GM19025 (cell line): ENCODE measurements around the gene MKNK1.
A peak's percentile ranks its signal among the peaks of the same experiment; 100 is the strongest.

Experiments
- ATAC-seq: cut with Tn5 transposase; IDR thresholded peaks from one replicate; pipeline ENCODE4 v1.9.1; 2021; ENCODE audit warnings: mild to moderate bottlenecking, low read depth, moderate library complexity; ENCODE audit not compliant: unreplicated experiment

The MKNK1 gene

GRCh38 chr1:46619656-46620258, 15.7 kb upstream of the MKNK1 start:
- ATAC-seq, result no peak

- no peak for ATAC-seq
Measured at GRCh38 chr1:46618754-46619415, 14.8 kb upstream of the MKNK1 start.

- ATAC-seq, result no peak
Measured at GRCh38 chr1:46617833-46618232, 13.8 kb upstream of the MKNK1 start.

- ATAC-seq, result peak; percentile 3
Measured at GRCh38 chr1:46617108-46617800, 13.2 kb upstream of the MKNK1 start.

GRCh38 chr1:46616277-46617107, 12.4 kb upstream of the MKNK1 start, which contains the start of gene MOB3C:
Gene MOB3C, minus strand, starts transcription at chr1:46616811. Its CDS starts 3,490 bp downstream, at chr1:46613321.
- peak; percentile 73 for ATAC-seq

- ATAC-seq, result no peak
Measured at GRCh38 chr1:46615735-46616134, 11.7 kb upstream of the MKNK1 start.

- ATAC-seq, result no peak
Measured at GRCh38 chr1:46615088-46615487, 11.0 kb upstream of the MKNK1 start.

- ATAC-seq, result no peak
Measured at GRCh38 chr1:46614604-46614984, 10.5 kb upstream of the MKNK1 start.

- no peak for ATAC-seq
Measured at GRCh38 chr1:46613661-46614603, 9.9 kb upstream of the MKNK1 start.

- no peak for ATAC-seq
Measured at GRCh38 chr1:46612937-46613660, 9.0 kb upstream of the MKNK1 start.

GRCh38 chr1:46611691-46612221, 7.7 kb upstream of the MKNK1 start:
- ATAC-seq, result no peak

- no peak for ATAC-seq
Measured at GRCh38 chr1:46607345-46608130, 3.5 kb upstream of the MKNK1 start.

GRCh38 chr1:46606255-46606965, 2.3 kb upstream of the MKNK1 start:
- no peak for ATAC-seq

GRCh38 chr1:46605232-46605631, 1.2 kb upstream of the MKNK1 start:
- ATAC-seq, result no peak

- no peak for ATAC-seq
Measured at GRCh38 chr1:46603481-46603857, 599 bp downstream of the MKNK1 start.

- no peak for ATAC-seq
Measured at GRCh38 chr1:46601257-46602007, 2.6 kb downstream of the MKNK1 start.
